ENCODE measurements around the gene EGR1. TPM values are rescaled to one million over a fixed set of nuclear protein-coding genes. Genes with fewer than 3 reads are reported as not detected.

Gene EGR1
- total and polyA plus RNA-seq, 4 donors, result 18.0 to 93.2 (median 26.0) TPM

Small RNA genes lying within 50 kb of the gene (small RNA-seq; reads per million reads assigned to genes)
- not detected for gene AC113403.1 (ENCODE audit: low replicate concordance)

Other genes starting within 250 kb of the EGR1 start
- gene GFRA3, start 190.9 kb upstream of the EGR1 start, total RNA-seq, result 1 to 10 TPM; 3.2 to 6.3 TPM
- 10 to 100 TPM in 1 of 2 donors, 1 to 10 TPM in 1; 2.8 to 13.6 TPM for gene GFRA3, start 190.9 kb upstream of the EGR1 start, polyA plus RNA-seq (ENCODE audit: insufficient read length in 2 of 2)
- gene CDC25C, start 133.7 kb upstream of the EGR1 start, total RNA-seq, result 1 to 10 TPM; 3.7 to 4.4 TPM
- gene CDC25C, start 133.7 kb upstream of the EGR1 start, polyA plus RNA-seq (ENCODE audit: insufficient read length in 2 of 2), result 1 to 10 TPM; 3.3 to 4.2 TPM
- 10 to 100 TPM; 21.5 to 26.2 TPM for gene FAM53C, start 127.2 kb upstream of the EGR1 start, total RNA-seq
- gene FAM53C, start 127.2 kb upstream of the EGR1 start, polyA plus RNA-seq (ENCODE audit: insufficient read length in 2 of 2), result 10 to 100 TPM; 33.8 to 34.9 TPM
- gene KDM3B, start 112.8 kb upstream of the EGR1 start, total RNA-seq, result 10 to 100 TPM; 76.6 to 77.8 TPM
- gene KDM3B, start 112.8 kb upstream of the EGR1 start, polyA plus RNA-seq (ENCODE audit: insufficient read length in 2 of 2), result 10 to 100 TPM; 62.2 to 73.4 TPM
- 10 to 100 TPM; 48.1 to 90.8 TPM for gene REEP2, start 26.4 kb upstream of the EGR1 start, total RNA-seq
- gene REEP2, start 26.4 kb upstream of the EGR1 start, polyA plus RNA-seq (ENCODE audit: insufficient read length in 2 of 2), result 100 to 1,000 TPM; 243 to 272 TPM
- gene ETF1, start 77.8 kb downstream of the EGR1 start, total RNA-seq, result 10 to 100 TPM; 61.6 to 73.7 TPM
- 10 to 100 TPM; 55.7 to 64.2 TPM for gene ETF1, start 77.8 kb downstream of the EGR1 start, polyA plus RNA-seq (ENCODE audit: insufficient read length in 2 of 2)
- gene HSPA9, start 109.9 kb downstream of the EGR1 start, total RNA-seq, result 100 to 1,000 TPM; 218 to 236 TPM
- 100 to 1,000 TPM; 232 to 236 TPM for gene HSPA9, start 109.9 kb downstream of the EGR1 start, polyA plus RNA-seq (ENCODE audit: insufficient read length in 2 of 2)